Esophagus muscularis mucosa (tissue), 3 donors: ENCODE measurements around the gene KCNJ10.

Experiments
- CTCF ChIP-seq, 3 experiments: fragments of 200-600 bp in 2 of 3; fragments of 450-650 bp in 1 of 3; sonication (generic) in 2 of 3; IDR thresholded peaks; one replicate each; pipeline ENCODE4 v1.5.1; 2017 to 2019; ENCODE audit warnings: antibody characterized with exemption in 3 of 3, mild to moderate bottlenecking in 2 of 3, moderate library complexity in 1 of 3
- POLR2A ChIP-seq: fragments of 450-650 bp; IDR thresholded peaks from one replicate; pipeline ENCODE4 v1.6.1; 2017; ENCODE audit warnings: antibody characterized with exemption, moderate library complexity, mild to moderate bottlenecking, low read depth
- POLR2AphosphoS5 ChIP-seq, 2 donors: sonication (generic); formaldehyde crosslinking; IDR thresholded peaks; one replicate each; pipeline ENCODE4 v1.6.1; 2017; ENCODE audit warnings: antibody characterized with exemption in 2 of 2

GRCh38 chr1:160018347-160018746 lies 51.6 kb downstream of the KCNJ10 start:
- TF ChIP-seq POLR2AphosphoS5 (IDR thresholded peaks at IDR 0.05) (no peak), CTCF (IDR thresholded peaks at IDR 0.05) (no peak), POLR2A (no peak)
